C4-2B (cell line): ENCODE data around the gene SULT1A3.
"Not testable (repeated sequence)": the region's sequence is repeated elsewhere in the genome, so short reads cannot be mapped to it uniquely, and the experiment has no call there.

Source experiments
- ZFX ChIP-seq: fragments of 450-650 bp; IDR thresholded peaks from 2 replicates; pipeline ENCODE4 v1.6.1; 2017
- TF ChIP-seq, protein P1 (sequence below): fragments of 450-650 bp; conservative IDR thresholded peaks from 2 replicates; pipeline ENCODE4 v1.5.1; 2017; ENCODE audit warnings: mild to moderate bottlenecking

DNA sequence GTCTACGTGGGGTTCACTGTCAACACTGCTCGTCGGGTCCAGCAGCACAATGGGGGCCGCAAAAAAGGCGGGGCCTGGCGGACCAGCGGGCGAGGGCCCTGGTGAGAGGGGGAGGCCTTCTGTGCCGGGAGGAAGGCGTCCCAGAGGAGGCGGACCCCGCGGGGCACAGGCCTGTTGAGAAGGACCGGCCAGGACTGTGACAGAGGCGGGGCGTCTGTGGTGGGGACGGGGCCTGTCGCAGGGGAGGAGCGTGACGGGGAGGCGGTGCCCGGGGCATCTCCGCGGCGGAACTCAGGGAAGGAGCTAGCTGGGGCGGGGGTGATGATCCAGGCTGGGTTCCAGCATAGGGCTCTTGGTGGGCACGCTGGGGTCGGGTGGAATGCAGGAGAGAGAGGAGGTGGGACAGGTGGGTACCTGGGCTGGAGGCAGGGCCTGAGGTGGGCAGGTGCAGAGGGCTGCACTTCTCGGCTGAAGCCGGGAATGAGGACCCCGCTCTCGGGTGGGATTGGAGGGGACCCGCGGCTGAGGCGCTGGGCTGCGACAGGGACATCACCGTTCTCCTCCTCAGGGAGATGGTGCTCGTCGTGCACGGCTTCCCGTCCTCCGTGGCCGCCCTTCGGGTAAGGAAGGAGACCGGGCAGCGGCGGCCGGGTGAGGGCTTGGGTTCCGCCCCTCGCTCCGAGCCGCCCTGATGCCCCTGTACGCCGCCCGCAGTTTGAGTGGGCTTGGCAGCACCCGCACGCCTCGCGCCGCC, 4.7 kb upstream of the SULT1A3 start:
- TF ChIP-seq, protein P1, sequence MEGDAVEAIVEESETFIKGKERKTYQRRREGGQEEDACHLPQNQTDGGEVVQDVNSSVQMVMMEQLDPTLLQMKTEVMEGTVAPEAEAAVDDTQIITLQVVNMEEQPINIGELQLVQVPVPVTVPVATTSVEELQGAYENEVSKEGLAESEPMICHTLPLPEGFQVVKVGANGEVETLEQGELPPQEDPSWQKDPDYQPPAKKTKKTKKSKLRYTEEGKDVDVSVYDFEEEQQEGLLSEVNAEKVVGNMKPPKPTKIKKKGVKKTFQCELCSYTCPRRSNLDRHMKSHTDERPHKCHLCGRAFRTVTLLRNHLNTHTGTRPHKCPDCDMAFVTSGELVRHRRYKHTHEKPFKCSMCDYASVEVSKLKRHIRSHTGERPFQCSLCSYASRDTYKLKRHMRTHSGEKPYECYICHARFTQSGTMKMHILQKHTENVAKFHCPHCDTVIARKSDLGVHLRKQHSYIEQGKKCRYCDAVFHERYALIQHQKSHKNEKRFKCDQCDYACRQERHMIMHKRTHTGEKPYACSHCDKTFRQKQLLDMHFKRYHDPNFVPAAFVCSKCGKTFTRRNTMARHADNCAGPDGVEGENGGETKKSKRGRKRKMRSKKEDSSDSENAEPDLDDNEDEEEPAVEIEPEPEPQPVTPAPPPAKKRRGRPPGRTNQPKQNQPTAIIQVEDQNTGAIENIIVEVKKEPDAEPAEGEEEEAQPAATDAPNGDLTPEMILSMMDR, result not testable (repeated sequence)
- TF ChIP-seq ZFX, result not testable (repeated sequence)
